Esophagus squamous epithelium (tissue), 5 donors: ENCODE measurements around the gene PCARE. TPM values are rescaled to one million over a fixed set of nuclear protein-coding genes. Genes with fewer than 3 reads are reported as not detected.

Source experiments
- DNase-seq: peaks from one replicate; lab custom pipeline; 2025; lab: John Stamatoyannopoulos, UW
- H3K27ac ChIP-seq, 4 donors: fragments of 200-600 bp; sonication (generic); one replicate each; pipeline ENCODE4 v1.5.1; 2016 to 2019; ENCODE audit warnings: mild to moderate bottlenecking in 1 of 4
- H3K27me3 ChIP-seq, 4 donors: fragments of 200-600 bp; sonication (generic); 1 replicate in 3 of 4; 2 replicates in 1 of 4; pipeline versions ENCODE4 v1.5.1 to v1.6.0; 2017 to 2021; ENCODE audit warnings: antibody characterized with exemption in 1 of 4
- H3K36me3 ChIP-seq, 3 donors: fragments of 200-600 bp; sonication (generic); one replicate each; pipeline ENCODE4 v1.5.1; 2016 to 2019
- H3K4me1 ChIP-seq, 3 donors: fragments of 200-600 bp; sonication (generic); one replicate each; pipeline ENCODE4 v1.5.1; 2017 to 2019
- H3K4me3 ChIP-seq, 4 donors: fragments of 200-600 bp; sonication (generic); 1 replicate in 3 of 4; 2 replicates in 1 of 4; pipeline ENCODE4 v1.5.1; 2016 to 2019; ENCODE audit warnings: mild to moderate bottlenecking in 2 of 4, moderate library complexity in 1 of 4
- H3K9me3 ChIP-seq, 3 donors: fragments of 200-600 bp; sonication (generic); one replicate each; pipeline ENCODE4 v1.5.1; 2016 to 2019
- CTCF ChIP-seq, 6 experiments: fragments of 450-650 bp in 4 of 6; fragments of 200-600 bp in 2 of 6; sonication (generic) in 2 of 6; IDR thresholded peaks; one replicate each; pipeline ENCODE4 v1.5.1; 2016 to 2019; ENCODE audit warnings: antibody characterized with exemption in 6 of 6, mild to moderate bottlenecking in 4 of 6, moderate library complexity in 4 of 6
- POLR2A ChIP-seq, 4 donors: fragments of 450-650 bp; IDR thresholded peaks; one replicate each; pipeline ENCODE4 v1.6.1; 2017; ENCODE audit warnings: antibody characterized with exemption in 4 of 4, mild to moderate bottlenecking in 4 of 4, moderate library complexity in 3 of 4
- WGBS, 2 donors: methylation state at CpG; one replicate each; pipeline ENCODE4 v1.1.5; 2018; 5-methylcytosine and 5-hydroxymethylcytosine counted together
- intact Hi-C: fragments of 100-400 bp; cut with DNase I; formaldehyde crosslinking; loops from one replicate; pipeline ENCODE4 v1.15.0; 2022
- total RNA-seq, 4 donors: library from RNA; depleted of rRNA; stranded (reverse); fragments of >200 nt; gene quantifications; one replicate each; pipeline ENCODE4 v1.1.0, GENCODE V29; 2016
- donor health status: DM: yes; HTN: yes; CAD: no.

The PCARE gene
- total RNA-seq, 4 donors from 2014 or later = 0.04 TPM; not detected in 3

GRCh38 chr2:29080886-29081743 is 6.8 kb upstream of the PCARE start:
- Histone ChIP-seq H3K27ac (peak overlapping the region in 1 of 4 donors; percentile 41), H3K27me3 (no peaks in the 10 kb centered on the region), H3K4me1 (peaks cover 0 to 6% (median 0%) of the 10 kb centered on the region in 3 donors), H3K4me3 (no peak overlapping the region), H3K36me3 (no peaks in the 10 kb centered on the region), H3K9me3 (peaks cover 0 to 19% (median 4%) of the 10 kb centered on the region in 3 donors)
- no peak for DNase-seq
- intact Hi-C loops = no loop called here
- WGBS, 2 donors = 79 to 83% methylated on average over 8 of the region's 12 CpGs
- TF ChIP-seq POLR2A (IDR thresholded peaks at IDR 0.05) = no peak
- TF ChIP-seq CTCF (IDR thresholded peaks at IDR 0.05) = no peak

GRCh38 chr2:29079887-29080286 is 5.6 kb upstream of the PCARE start:
- no peak for TF ChIP-seq POLR2A (IDR thresholded peaks at IDR 0.05)
- TF ChIP-seq CTCF (IDR thresholded peaks at IDR 0.05) = no peak
- no peak for DNase-seq
- Histone ChIP-seq H3K36me3 (no peaks in the 10 kb centered on the region), H3K27me3 (no peaks in the 10 kb centered on the region), H3K27ac (no peak overlapping the region), H3K4me1 (peaks cover 0 to 9% (median 0%) of the 10 kb centered on the region in 3 donors), H3K9me3 (peaks cover 0 to 19% (median 4%) of the 10 kb centered on the region in 3 donors), H3K4me3 (no peak overlapping the region)
- WGBS, 2 donors = no CpG with 5 or more reads among the region's 7 CpGs
- intact Hi-C loops = no loop called here

DNA sequence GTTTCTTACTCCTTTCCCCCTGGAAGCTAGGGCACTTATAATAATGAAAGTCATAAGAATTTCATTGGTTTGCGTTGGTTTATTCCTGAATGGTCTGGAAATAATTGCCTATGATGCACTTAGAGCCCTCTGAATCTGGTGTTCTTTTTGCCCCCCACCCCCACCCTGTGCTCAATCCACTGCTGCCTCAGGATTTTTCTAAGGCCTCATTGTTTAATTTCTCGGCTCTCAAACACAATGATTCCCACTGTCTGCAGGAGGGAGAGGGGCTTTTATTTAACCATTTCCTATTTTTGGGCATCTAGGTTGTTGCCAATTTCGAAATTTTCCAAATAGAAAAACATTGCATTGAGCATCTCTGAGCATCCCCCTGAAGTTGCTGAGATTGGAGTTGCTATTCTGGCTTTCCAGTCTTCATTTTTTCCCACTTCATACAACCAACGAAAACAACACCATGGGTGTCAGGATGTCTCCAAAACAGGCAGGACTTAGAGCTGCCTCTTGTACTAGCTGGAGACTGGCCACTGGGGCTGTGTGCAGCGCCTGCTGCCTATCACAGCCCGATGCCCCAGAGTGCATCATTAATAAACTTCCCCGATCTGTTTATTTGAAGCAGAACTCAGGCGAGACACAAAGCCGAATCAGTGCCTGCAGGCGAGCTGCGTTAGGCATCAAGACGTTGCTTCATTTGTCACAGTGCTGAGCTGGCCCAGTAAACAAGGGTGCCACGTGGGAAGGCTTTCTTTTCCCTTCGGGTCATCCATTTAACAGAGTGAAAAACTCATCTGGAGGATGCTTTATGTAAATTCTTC is 1.8 kb upstream of the PCARE start:
- peak overlapping the region in 2 of 4 donors; percentile 10 to 46 for H3K27ac ChIP-seq
- no peaks in the 10 kb centered on the region for H3K27me3 ChIP-seq
- 42 to 66% methylated on average over 10 to 14 of the region's 14 CpGs for WGBS, 2 donors
- no peak overlapping the region for H3K4me3 ChIP-seq
- no peaks in the 10 kb centered on the region for H3K36me3 ChIP-seq
- peaks cover 0 to 19% (median 4%) of the 10 kb centered on the region in 3 donors for H3K9me3 ChIP-seq
- intact Hi-C loops = no loop called here
- peaks cover 0 to 9% (median 0%) of the 10 kb centered on the region in 3 donors for H3K4me1 ChIP-seq
- no peak for TF ChIP-seq POLR2A (IDR thresholded peaks at IDR 0.05)
- no peak for DNase-seq

- no peak for DNase-seq
- intact Hi-C loops = no loop called here
- 77 to 93% methylated on average over 4 of the region's 4 CpGs for WGBS, 2 donors
- Histone ChIP-seq H3K4me3 (no peak overlapping the region), H3K27ac (peak overlapping the region in 3 of 4 donors; percentile 12 to 42 (median 21)), H3K27me3 (no peaks in the 10 kb centered on the region), H3K9me3 (no peaks in the 10 kb centered on the region), H3K36me3 (no peaks in the 10 kb centered on the region), H3K4me1 (peaks cover 0 to 11% (median 0%) of the 10 kb centered on the region in 3 donors)
- TF ChIP-seq CTCF (IDR thresholded peaks at IDR 0.05) (no peak), POLR2A (IDR thresholded peaks at IDR 0.05) (no peak)
Measured at GRCh38 chr2:29073933-29074332, 390 bp downstream of the PCARE start.

DNA sequence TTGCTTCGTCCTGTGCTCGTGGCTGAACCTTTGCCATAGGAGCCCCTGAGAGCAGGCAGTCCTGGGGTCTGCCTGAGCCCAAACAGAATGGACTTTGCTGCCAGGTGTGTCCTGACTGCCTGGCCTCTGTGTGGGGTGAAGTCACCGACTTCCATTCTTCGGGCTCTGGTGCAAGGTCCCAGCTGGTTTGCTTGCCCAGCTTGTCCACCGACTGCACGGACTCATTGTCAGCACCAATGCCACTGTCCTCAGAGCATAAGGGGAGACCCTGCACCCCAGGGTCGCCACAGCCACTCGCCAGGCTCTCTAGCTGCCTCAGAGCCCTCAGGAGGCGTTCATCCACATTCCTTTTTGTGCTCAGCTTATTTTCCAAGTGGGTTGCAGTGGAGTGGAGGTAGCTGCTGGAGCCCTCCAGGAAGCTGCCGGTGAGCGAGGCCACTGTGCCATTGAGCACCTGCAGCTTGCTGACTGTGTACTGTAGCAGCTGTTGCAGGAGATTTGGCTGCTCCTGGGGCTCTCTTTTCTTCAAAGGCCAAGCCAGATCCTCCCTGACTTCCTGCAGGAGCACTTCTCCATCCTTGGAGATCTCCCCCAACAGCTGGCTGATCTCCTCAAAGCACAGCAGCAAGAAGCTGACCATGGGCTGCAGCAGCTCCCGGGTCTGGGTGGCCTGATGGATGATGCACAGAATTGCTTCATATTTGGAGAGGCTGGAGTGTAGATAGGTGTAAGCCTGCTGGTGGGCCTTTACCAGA is 1.2 kb downstream of the PCARE start:
- DNase-seq = no peak

More for the DNA sequence above, 1.2 kb downstream of the PCARE start:
- TF ChIP-seq CTCF (IDR thresholded peaks at IDR 0.05) (no peak), POLR2A (IDR thresholded peaks at IDR 0.05) (no peak)
- 38 to 90% methylated on average over 1 to 2 of the region's 12 CpGs for WGBS, 2 donors
- H3K4me1 ChIP-seq = peaks cover 0 to 19% (median 2%) of the 10 kb centered on the region in 3 donors
- intact Hi-C loops = no loop called here
- no peaks in the 10 kb centered on the region for H3K9me3 ChIP-seq
- no peak overlapping the region for H3K4me3 ChIP-seq
- no peaks in the 10 kb centered on the region for H3K27me3 ChIP-seq
- peak overlapping the region in 1 of 4 donors; percentile 12 for H3K27ac ChIP-seq
- no peaks in the 10 kb centered on the region for H3K36me3 ChIP-seq
